ENCODE results near the gene GOLGA1. TPM values are rescaled to one million over a fixed set of nuclear protein-coding genes. Genes with fewer than 3 reads are reported as not detected.

Gene GOLGA1
- total RNA-seq, 1 donor from 2014 or later, result 16.3 TPM

GRCh38 chr9:124886866-124887492, 53.9 kb downstream of the GOLGA1 start:
- Histone ChIP-seq H3K27me3 (ENCODE audit: control insufficient read depth, insufficient read depth, low read length) (no peaks in the 10 kb centered on the region), H3K36me3 (ENCODE audit: control insufficient read depth, insufficient read depth, low read length) (peaks cover 2% of the 10 kb centered on the region), H3K4me3 (ENCODE audit: low read depth, low read length) (no peak overlapping the region)
- no peak for TF ChIP-seq CTCF (IDR thresholded peaks at IDR 0.05; ENCODE audit: insufficient read depth, low read length, poor library complexity, severe bottlenecking)
- DNase-seq (ENCODE audit: low read depth), result no peak

GRCh38 chr9:124886461-124886860, 54.4 kb downstream of the GOLGA1 start:
- DNase-seq (ENCODE audit: low read depth), result no peak
- no peak for TF ChIP-seq CTCF (IDR thresholded peaks at IDR 0.05; ENCODE audit: insufficient read depth, low read length, poor library complexity, severe bottlenecking)
- Histone ChIP-seq H3K36me3 (ENCODE audit: control insufficient read depth, insufficient read depth, low read length) (peaks cover 2% of the 10 kb centered on the region), H3K4me3 (ENCODE audit: low read depth, low read length) (no peak overlapping the region), H3K27me3 (ENCODE audit: control insufficient read depth, insufficient read depth, low read length) (no peaks in the 10 kb centered on the region)

GRCh38 chr9:124885551-124885950, 55.3 kb downstream of the GOLGA1 start:
- H3K4me3 ChIP-seq (ENCODE audit: low read depth, low read length), result no peak overlapping the region
- H3K36me3 ChIP-seq (ENCODE audit: control insufficient read depth, insufficient read depth, low read length), result peaks cover 2% of the 10 kb centered on the region
- no peaks in the 10 kb centered on the region for H3K27me3 ChIP-seq (ENCODE audit: control insufficient read depth, insufficient read depth, low read length)
- TF ChIP-seq CTCF (IDR thresholded peaks at IDR 0.05; ENCODE audit: insufficient read depth, low read length, poor library complexity, severe bottlenecking), result no peak
- no peak for DNase-seq (ENCODE audit: low read depth)

DNA sequence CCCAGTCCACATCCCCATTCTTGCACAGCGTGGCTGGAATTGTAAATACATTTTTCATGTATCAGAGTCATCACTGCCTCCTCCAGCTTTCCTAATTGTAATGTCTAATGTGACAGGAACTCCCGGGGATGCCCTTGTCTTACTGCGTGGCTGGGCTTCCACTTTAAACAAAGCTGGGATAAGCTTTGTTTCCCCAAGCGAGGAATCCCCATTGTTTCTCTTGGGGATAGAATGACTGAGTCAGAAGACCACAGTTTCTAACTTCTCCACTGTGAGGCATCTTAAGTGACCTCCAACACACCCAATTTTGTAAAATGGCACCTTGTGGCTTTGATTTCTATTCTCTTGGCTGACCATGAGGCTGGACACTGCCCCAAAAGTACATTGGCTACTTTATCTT, 56.5 kb downstream of the GOLGA1 start:
- Histone ChIP-seq H3K27me3 (ENCODE audit: control insufficient read depth, insufficient read depth, low read length) (no peaks in the 10 kb centered on the region), H3K36me3 (ENCODE audit: control insufficient read depth, insufficient read depth, low read length) (peaks cover 2% of the 10 kb centered on the region), H3K4me3 (ENCODE audit: low read depth, low read length) (no peak overlapping the region)
- no peak for DNase-seq (ENCODE audit: low read depth)
- no peak for TF ChIP-seq CTCF (IDR thresholded peaks at IDR 0.05; ENCODE audit: insufficient read depth, low read length, poor library complexity, severe bottlenecking)

DNA sequence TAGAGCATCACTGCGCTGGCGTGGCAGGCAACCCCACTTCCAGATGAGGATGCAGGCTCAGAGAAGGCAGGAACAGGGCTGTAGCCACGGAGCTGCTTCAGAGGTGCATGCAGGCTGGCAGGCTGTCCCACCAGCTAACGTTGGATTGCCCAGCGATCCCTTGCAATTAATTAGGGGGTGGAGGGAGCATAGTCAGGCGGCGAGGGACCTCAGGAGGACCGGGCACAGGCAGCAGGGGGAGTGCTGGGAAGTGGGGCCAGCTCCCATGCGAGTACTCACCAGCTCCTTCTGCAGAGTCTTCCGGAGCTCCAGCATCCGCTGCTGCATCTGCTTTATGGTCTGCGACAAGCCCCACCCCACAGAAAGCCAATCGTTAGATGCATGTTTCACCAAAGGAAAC, 58.7 kb downstream of the GOLGA1 start:
- Histone ChIP-seq H3K36me3 (ENCODE audit: control insufficient read depth, insufficient read depth, low read length) (peaks cover 1% of the 10 kb centered on the region), H3K27me3 (ENCODE audit: control insufficient read depth, insufficient read depth, low read length) (no peaks in the 10 kb centered on the region), H3K4me3 (ENCODE audit: low read depth, low read length) (no peak overlapping the region)
- DNase-seq (ENCODE audit: low read depth), result no peak
- TF ChIP-seq CTCF (IDR thresholded peaks at IDR 0.05; ENCODE audit: insufficient read depth, low read length, poor library complexity, severe bottlenecking), result no peak

GRCh38 chr9:124881138-124881743, 59.6 kb downstream of the GOLGA1 start:
- no peaks in the 10 kb centered on the region for H3K27me3 ChIP-seq (ENCODE audit: control insufficient read depth, insufficient read depth, low read length)
- peaks cover 1% of the 10 kb centered on the region for H3K36me3 ChIP-seq (ENCODE audit: control insufficient read depth, insufficient read depth, low read length)
- DNase-seq (ENCODE audit: low read depth), result no peak
- H3K4me3 ChIP-seq (ENCODE audit: low read depth, low read length), result no peak overlapping the region
- no peak for TF ChIP-seq CTCF (IDR thresholded peaks at IDR 0.05; ENCODE audit: insufficient read depth, low read length, poor library complexity, severe bottlenecking)

Data from kidney epithelial cell (primary cell).